Nucleus accumbens (tissue), 56 donors: Measurements from ENCODE around the gene SPON1.
A peak's percentile ranks its signal among the peaks of the same experiment; 100 is the strongest.
"Not testable (repeated sequence)": the region's sequence is repeated elsewhere in the genome, so short reads cannot be mapped to it uniquely, and the experiment has no call there.

ENCODE experiments used
- DNase-seq, 56 donors: peaks; one replicate each; lab custom pipeline; 2025; lab: John Stamatoyannopoulos, UW

SPON1 gene

GRCh38 chr11:14075118-14076078 lies 112.9 kb downstream of the SPON1 start:
- DNase-seq: no peak

- DNase-seq: no peak
Observed at GRCh38 chr11:14079011-14079410, 116.5 kb downstream of the SPON1 start.

GRCh38 chr11:14079797-14080196 lies 117.3 kb downstream of the SPON1 start:
- no peak for DNase-seq

- DNase-seq: no peak
Observed at GRCh38 chr11:14081581-14082231, 119.2 kb downstream of the SPON1 start.

DNA sequence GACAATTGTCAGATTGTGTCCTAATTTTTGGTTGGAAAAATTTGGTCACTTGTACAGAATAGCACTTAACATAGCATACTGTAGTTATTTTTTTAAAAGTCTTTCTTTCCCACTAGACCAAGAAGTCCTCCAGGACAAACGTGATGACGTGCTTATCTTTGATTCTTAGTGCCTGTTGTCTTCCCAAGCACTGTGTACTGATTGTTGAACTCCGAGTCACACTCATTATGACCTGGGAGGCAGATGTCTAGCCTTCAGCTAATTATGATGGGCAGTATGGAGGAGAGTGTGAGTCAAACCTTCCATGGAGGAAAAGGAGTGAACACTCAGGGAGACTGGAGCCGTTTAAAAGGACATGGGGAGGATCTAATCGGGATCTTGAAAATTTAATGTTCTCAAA lies 119.8 kb downstream of the SPON1 start:
- DNase-seq: no peak

DNA sequence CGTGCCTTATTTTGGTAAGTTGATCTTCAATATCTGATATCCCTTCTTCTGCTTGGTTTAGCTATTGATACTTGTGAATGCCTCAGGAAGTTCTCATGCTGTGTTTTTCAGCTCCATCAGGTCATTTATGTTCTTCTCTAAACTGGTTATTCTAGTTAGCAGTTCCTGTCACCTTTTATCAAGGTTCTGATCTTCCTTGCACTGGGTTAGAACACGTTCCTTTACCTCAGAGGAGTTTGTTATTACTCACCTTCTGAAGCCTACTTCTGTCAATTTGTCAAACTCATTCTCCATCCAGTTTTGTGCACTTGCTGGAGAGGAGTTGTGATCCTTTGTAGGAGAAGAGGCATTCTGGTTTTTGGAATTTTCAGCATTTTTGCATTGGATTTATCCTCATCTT lies 126.3 kb downstream of the SPON1 start:
- not testable (repeated sequence) for DNase-seq

- DNase-seq: peak in 1 of 56 donors; percentile 10
Observed at GRCh38 chr11:14089690-14090462, 127.4 kb downstream of the SPON1 start.

DNA sequence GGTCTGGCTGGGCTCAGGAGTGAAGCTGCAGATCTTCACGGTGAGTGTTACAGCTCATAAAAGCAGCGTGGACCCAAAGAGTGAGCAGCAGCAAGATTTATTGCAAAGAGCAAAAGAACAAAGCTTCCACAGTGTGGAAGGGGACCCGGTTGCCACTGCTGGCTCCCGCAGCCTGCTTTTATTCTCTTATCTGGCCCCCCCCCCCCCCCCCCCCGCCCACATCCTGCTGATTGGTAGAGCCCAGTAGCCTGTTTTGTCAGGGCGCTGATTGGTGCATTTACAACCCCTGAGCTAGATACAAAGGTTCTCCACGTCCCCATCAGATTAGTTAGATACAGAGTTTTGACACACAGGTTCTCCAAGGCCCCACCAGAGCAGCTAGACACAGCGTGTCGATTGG lies 128.1 kb downstream of the SPON1 start:
- not testable (repeated sequence) for DNase-seq

DNA sequence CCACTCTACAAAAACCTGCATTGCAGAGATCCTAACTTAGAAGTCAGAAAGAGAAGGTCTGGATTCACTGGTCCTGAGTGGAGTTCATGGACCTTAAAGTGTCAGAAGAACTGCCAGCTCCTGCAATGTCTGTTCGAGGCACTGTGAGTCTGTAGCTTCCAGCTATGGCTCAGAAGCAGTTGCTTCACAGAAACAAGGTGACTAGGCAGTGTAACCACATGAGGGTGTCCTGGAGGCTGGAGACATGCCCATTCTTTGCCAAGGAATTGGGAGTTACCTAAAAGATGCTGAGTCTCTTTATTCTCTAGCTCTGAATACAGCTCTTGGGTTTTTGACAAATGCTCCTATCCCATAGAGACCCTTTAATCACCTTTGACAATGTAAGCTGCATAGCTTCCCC lies 130.5 kb downstream of the SPON1 start:
- no peak for DNase-seq

GRCh38 chr11:14094481-14095037 lies 132.0 kb downstream of the SPON1 start:
- peak in 3 of 56 donors; percentile 7 to 20 (median 12) for DNase-seq

GRCh38 chr11:14095882-14096281 lies 133.4 kb downstream of the SPON1 start:
- DNase-seq: no peak

GRCh38 chr11:14096606-14097005 lies 134.1 kb downstream of the SPON1 start:
- no peak for DNase-seq

DNA sequence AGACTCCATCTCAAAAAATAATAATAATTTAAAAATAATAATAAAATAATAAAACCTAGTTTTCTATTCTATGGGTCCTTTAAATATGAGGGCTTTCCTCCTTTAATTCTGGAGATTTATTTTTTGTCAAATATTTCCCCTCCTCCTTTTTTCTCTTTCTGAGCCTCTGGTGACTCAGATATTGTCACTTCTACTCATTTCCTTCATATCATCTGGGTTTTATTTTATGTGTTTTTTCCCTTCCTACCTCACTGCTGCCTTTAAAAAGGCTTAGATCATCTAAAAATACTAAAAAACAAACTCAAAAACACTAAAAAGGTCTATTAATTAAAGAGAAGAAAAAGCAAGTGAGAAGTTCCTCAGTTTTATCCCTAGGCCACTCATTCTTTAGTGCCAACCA lies 138.9 kb downstream of the SPON1 start:
- DNase-seq: no peak

DNA sequence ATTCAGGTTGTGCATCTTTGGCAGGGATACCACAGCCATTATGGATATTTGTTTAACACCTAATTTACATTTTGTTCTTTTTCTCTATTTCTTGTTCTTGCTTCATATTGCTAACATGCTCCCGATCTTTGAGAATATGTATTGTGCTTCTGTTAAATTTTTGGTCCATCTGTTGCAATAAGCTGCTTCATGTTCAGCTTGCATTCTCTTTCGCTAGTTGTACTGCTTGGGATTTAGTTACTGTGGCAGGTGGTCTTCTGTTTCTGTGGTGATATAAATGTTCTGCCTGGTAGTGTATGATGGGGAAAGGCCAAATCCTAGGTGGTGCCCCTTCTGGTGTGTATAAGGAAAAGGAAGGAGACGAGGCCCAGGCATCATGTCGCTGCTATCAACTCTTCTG lies 140.2 kb downstream of the SPON1 start:
- DNase-seq: no peak

- DNase-seq: no peak
Observed at GRCh38 chr11:14105446-14105845, 142.9 kb downstream of the SPON1 start.

- DNase-seq: no peak
Observed at GRCh38 chr11:14106303-14107049, 144.0 kb downstream of the SPON1 start.

DNA sequence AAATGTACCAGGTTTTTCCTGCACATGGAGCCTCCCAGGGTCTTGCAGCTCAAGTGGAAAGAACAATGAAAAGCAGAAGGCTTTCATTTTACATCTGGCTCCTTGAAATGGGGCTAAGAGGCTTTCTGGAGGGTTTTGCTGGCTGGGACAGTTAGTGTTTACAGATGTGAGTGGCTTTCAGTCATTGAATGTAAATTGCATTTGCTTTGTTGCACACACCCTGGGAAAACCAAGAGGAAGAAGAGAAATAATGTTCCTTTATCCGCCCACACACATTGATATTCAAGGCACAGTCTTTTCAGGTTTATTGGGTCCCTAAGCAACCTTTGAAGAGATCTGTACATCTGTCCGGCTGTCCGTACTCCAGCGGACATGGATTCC lies 144.5 kb downstream of the SPON1 start:
- DNase-seq: no peak

DNA sequence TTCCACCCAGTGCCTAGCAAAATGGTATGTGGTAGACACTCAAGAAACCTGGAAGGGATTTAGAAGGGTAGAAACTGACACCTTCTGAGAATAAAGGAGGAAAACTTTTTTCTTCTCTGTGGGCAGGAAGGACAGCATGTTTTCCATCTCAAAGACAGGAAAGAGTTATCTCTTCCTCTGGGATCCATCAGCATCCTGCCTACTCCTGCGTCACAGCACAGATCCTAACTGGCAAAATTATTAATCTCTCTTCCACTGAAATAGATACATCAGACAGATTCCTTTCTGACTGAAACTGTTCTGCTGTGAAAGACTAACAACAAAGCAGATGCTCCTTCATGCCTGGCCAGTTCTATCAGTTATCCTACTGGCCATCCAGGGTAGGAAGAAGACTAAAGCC lies 147.2 kb downstream of the SPON1 start:
- no peak for DNase-seq

GRCh38 chr11:14110629-14111028 lies 148.1 kb downstream of the SPON1 start:
- no peak for DNase-seq

GRCh38 chr11:14111496-14111895 lies 149.0 kb downstream of the SPON1 start:
- no peak for DNase-seq
